Upper lobe of left lung (tissue), 6 donors: ENCODE measurements around the gene DSEL. TPM values are rescaled to one million over a fixed set of nuclear protein-coding genes. Genes with fewer than 3 reads are reported as not detected.

Experiments
- ATAC-seq, 2 donors: fragments of 200-7000 bp; cut with Tn5 transposase; one replicate each; pipeline ENCODE4 v1.9.1; 2022; ENCODE audit warnings: mild to moderate bottlenecking in 2 of 2, moderate library complexity in 2 of 2; ENCODE audit not compliant: low FRiP score in 2 of 2
- DNase-seq, 2 donors: peaks; one replicate each; pipeline ENCODE4 v3.0.0-alpha.2; 2019 to 2020
- H3K27ac ChIP-seq, 4 donors: fragments of 200-600 bp; sonication (generic); one replicate each; pipeline ENCODE4 v1.5.1; 2016 to 2019
- H3K27me3 ChIP-seq, 4 donors: fragments of 200-600 bp; sonication (generic); one replicate each; pipeline ENCODE4 v1.5.1; 2017 to 2019
- H3K36me3 ChIP-seq, 4 donors: fragments of 200-600 bp; sonication (generic); one replicate each; pipeline ENCODE4 v1.5.1; 2016 to 2019
- H3K4me1 ChIP-seq, 4 donors: fragments of 200-600 bp; sonication (generic); one replicate each; pipeline ENCODE4 v1.5.1; 2018 to 2019
- H3K4me3 ChIP-seq, 4 donors: fragments of 200-600 bp; sonication (generic); one replicate each; pipeline ENCODE4 v1.5.1; 2017 to 2019; ENCODE audit warnings: mild to moderate bottlenecking in 2 of 4, moderate library complexity in 1 of 4
- H3K9me3 ChIP-seq, 4 donors: fragments of 200-600 bp; sonication (generic); one replicate each; pipeline ENCODE4 v1.5.1; 2018 to 2019
- CTCF ChIP-seq, 6 experiments: fragments of 450-650 bp in 4 of 6; fragments of 200-600 bp in 2 of 6; sonication (generic) in 2 of 6; IDR thresholded peaks; one replicate each; pipeline ENCODE4 v1.5.1; 2016 to 2019; ENCODE audit warnings: antibody characterized with exemption in 6 of 6
- EP300 ChIP-seq, 4 donors: sonication (generic); formaldehyde crosslinking; IDR thresholded peaks; one replicate each; pipeline ENCODE4 v1.5.1; 2017; ENCODE audit warnings: antibody characterized with exemption in 4 of 4, control low read depth in 2 of 4
- POLR2A ChIP-seq, 4 donors: fragments of 450-650 bp; IDR thresholded peaks; one replicate each; pipeline ENCODE4 v1.5.1; 2016 to 2017; ENCODE audit warnings: antibody characterized with exemption in 4 of 4, mild to moderate bottlenecking in 2 of 4
- POLR2AphosphoS5 ChIP-seq, 2 donors: sonication (generic); formaldehyde crosslinking; IDR thresholded peaks; one replicate each; pipeline ENCODE4 v1.5.1; 2017; ENCODE audit warnings: antibody characterized with exemption in 2 of 2
- WGBS, 2 donors: methylation state at CpG; one replicate each; pipeline ENCODE4 v1.1.5; 2017 to 2018; 5-methylcytosine and 5-hydroxymethylcytosine counted together
- total RNA-seq, 6 donors: library from RNA; depleted of rRNA in 4 of 6; stranded (reverse); fragments of >200 nt in 4 of 6; gene quantifications; one replicate each; pipeline versions ENCODE4 v1.1.0 to v1.2.1, GENCODE V29; 2016 to 2021
- donor health status: DM: no; HTN: no; CAD: no; lungs with moderate emphysema.
- donor health status: DM: no; HTN: yes; CAD: no; lungs with severe emphysema.

Gene DSEL
- 10 to 100 TPM in 3 of 6 donors, 1 to 10 TPM in 3; 6.5 to 15.0 (median 10.1) TPM for total RNA-seq

GRCh38 chr18:67516539-67517443 lies at the start of gene DSEL:
DSEL (minus strand) TSS chr18:67516720; CDS start chr18:67514608, 2,112 bp downstream.
- Histone ChIP-seq H3K27me3 (no peaks in the 10 kb centered on the region), H3K4me1 (peaks cover 8 to 23% (median 16%) of the 10 kb centered on the region in 4 donors), H3K9me3 (no peaks in the 10 kb centered on the region), H3K4me3 (peak within 1 kb of the TSS; percentile 45 to 97 (median 86)), H3K27ac (peak within 1 kb of the TSS; percentile 86 to 90 (median 88)), H3K36me3 (no peaks in the 10 kb centered on the region)
- no peak for TF ChIP-seq CTCF (IDR thresholded peaks at IDR 0.05)
- TF ChIP-seq POLR2AphosphoS5 (IDR thresholded peaks at IDR 0.05): peak in 1 of 2 donors; percentile 72
- peak in 3 of 4 donors; percentile 12 to 67 (median 44) for TF ChIP-seq POLR2A (IDR thresholded peaks at IDR 0.05)
- no peak for TF ChIP-seq EP300 (IDR thresholded peaks at IDR 0.05)
- ATAC-seq: peak; percentile 99
- peak; percentile 97 to 100 for DNase-seq
- WGBS, 2 donors: 0% methylated on average over 14 to 26 of the region's 79 CpGs

GRCh38 chr18:67553437-67553836 lies 36.9 kb upstream of the DSEL start:
- WGBS, 2 donors: 50 to 62% methylated on average over 2 of the region's 2 CpGs
- TF ChIP-seq EP300 (IDR thresholded peaks at IDR 0.05) (no peak), POLR2AphosphoS5 (IDR thresholded peaks at IDR 0.05) (no peak), CTCF (IDR thresholded peaks at IDR 0.05) (no peak), POLR2A (IDR thresholded peaks at IDR 0.05) (no peak)
- DNase-seq: no peak

DNA sequence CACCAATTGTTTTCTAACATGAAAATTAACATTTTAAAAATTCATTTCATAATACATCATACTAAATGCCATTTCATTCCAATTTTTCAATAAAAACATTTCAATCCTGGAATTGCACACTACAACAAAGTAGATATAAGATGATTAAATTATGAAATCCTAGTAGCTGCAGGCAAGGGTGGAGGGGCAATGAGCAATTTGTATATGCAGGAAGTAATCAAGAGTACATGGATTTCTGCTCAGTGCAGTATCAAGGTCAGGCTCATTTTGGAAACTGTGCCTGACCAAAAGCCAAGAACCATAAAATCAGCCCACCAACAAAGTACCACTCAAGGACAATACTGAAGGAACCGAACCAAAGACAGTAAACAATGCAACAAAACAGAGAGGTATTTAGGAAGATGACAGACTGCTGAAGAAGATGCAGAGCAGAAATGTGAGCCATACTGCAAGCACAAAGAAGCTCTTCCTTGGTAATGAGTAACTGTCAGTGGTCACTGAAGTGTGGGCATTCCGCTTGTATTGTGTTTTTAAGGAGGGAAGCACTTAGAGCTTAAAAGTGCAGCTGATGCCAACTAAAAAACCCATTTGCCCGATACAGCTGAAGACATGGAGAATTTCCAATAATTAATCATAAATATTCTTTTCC lies 34.5 kb upstream of the DSEL start:
- ATAC-seq (no peak), DNase-seq (no peak)
- no peaks in the 10 kb centered on the region for H3K9me3 ChIP-seq
- WGBS, 2 donors: 56 to 70% methylated on average over 3 of the region's 3 CpGs
- H3K27me3 ChIP-seq: no peaks in the 10 kb centered on the region
- H3K4me3 ChIP-seq: no peak overlapping the region
- H3K27ac ChIP-seq: no peak overlapping the region
- TF ChIP-seq CTCF (IDR thresholded peaks at IDR 0.05): no peak
- H3K4me1 ChIP-seq: no peaks in the 10 kb centered on the region
- H3K36me3 ChIP-seq: no peaks in the 10 kb centered on the region

More at GRCh38 chr18:67553437-67553836, 36.9 kb upstream of the DSEL start:
- Histone ChIP-seq H3K4me1 (no peaks in the 10 kb centered on the region), H3K4me3 (no peak overlapping the region), H3K36me3 (no peaks in the 10 kb centered on the region), H3K27ac (no peak overlapping the region), H3K9me3 (no peaks in the 10 kb centered on the region), H3K27me3 (no peaks in the 10 kb centered on the region)
- ATAC-seq: no peak

DNA sequence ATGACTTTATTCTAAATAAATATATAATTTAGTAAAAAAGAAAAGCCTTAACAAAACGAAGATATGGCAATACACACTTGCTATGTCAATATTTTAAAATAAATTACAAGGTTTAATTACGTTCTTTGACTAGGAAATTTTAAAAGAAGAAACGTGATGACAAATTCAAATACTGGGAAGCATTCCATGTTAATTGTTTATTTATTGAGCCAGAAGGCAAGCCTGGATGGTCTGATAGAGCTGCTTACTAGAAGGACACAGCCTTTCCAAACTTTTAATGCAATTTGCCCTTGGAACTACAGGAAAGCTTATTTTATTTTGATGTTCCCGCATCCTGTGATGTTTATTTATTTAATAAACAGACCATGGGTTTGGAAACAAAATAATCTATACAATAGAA lies 33.4 kb upstream of the DSEL start:
- no peaks in the 10 kb centered on the region for H3K36me3 ChIP-seq
- no peak overlapping the region for H3K27ac ChIP-seq
- TF ChIP-seq POLR2A (IDR thresholded peaks at IDR 0.05) (no peak), POLR2AphosphoS5 (IDR thresholded peaks at IDR 0.05) (no peak), CTCF (IDR thresholded peaks at IDR 0.05) (no peak), EP300 (IDR thresholded peaks at IDR 0.05) (no peak)
- H3K4me3 ChIP-seq: no peak overlapping the region
- 33 to 37% methylated on average over 4 of the region's 4 CpGs for WGBS, 2 donors
- DNase-seq (no peak), ATAC-seq (no peak)
- H3K4me1 ChIP-seq: no peaks in the 10 kb centered on the region
- H3K27me3 ChIP-seq: no peaks in the 10 kb centered on the region
- H3K9me3 ChIP-seq: no peaks in the 10 kb centered on the region
